ENCODE results near the gene PDK1. TPM values are rescaled to one million over a fixed set of nuclear protein-coding genes. Genes with fewer than 3 reads are reported as not detected.
"Not testable (repeated sequence)": the region's sequence is repeated elsewhere in the genome, so short reads cannot be mapped to it uniquely, and the experiment has no call there.

Gene PDK1
- total RNA-seq, 4 donors from 2014 or later = 10.3 to 21.4 (median 16.7) TPM

- Histone ChIP-seq H3K27ac (no peak overlapping the region), H3K36me3 (no peaks in the 10 kb centered on the region), H3K9me3 (peaks cover 0 to 12% (median 3%) of the 10 kb centered on the region in 3 donors), H3K4me1 (no peaks in the 10 kb centered on the region), H3K27me3 (no peaks in the 10 kb centered on the region), H3K4me3 (no peak overlapping the region)
- 90% methylated on average over 2 of the region's 2 CpGs for WGBS, 2 donors
- no peak for DNase-seq
- intact Hi-C loops (cut with DNase I) = no loop called here
- TF ChIP-seq POLR2A (IDR thresholded peaks at IDR 0.05) = no peak
- no peak for TF ChIP-seq CTCF (IDR thresholded peaks at IDR 0.05)
Measured at GRCh38 chr2:172531309-172531708, 24.6 kb upstream of the PDK1 start.

DNA sequence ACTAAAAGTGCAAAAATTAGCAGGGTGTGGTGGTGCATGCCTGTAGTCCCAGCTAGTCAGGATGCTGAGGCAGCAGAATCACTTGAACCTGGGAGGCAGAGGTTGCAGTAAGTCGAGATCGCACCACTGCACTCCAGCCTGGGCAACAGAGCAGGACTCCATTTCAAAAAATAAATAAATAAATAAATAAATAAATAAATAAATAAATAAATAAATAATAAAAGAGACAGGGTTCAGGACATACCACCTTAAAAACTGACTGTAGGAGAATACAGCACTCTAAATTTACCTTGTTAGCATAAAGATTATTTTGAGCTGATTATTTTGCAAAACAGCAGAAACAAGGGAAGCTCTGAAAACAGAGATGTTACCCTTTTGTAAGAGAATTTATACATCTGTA lies 23.4 kb upstream of the PDK1 start:
- H3K4me1 ChIP-seq; H3K27me3 ChIP-seq; H3K27ac ChIP-seq; H3K9me3 ChIP-seq; DNase-seq; H3K4me3 ChIP-seq; H3K36me3 ChIP-seq; intact Hi-C loops (cut with DNase I): not testable (repeated sequence)
- 95 to 100% methylated on average over 2 of the region's 2 CpGs for WGBS, 2 donors

GRCh38 chr2:172533687-172534086 lies 22.2 kb upstream of the PDK1 start:
- Histone ChIP-seq H3K27me3 (no peaks in the 10 kb centered on the region), H3K9me3 (peaks cover 0 to 8% (median 0%) of the 10 kb centered on the region in 3 donors), H3K4me3 (no peak overlapping the region), H3K4me1 (no peaks in the 10 kb centered on the region), H3K27ac (no peak overlapping the region), H3K36me3 (no peaks in the 10 kb centered on the region)
- TF ChIP-seq POLR2A (IDR thresholded peaks at IDR 0.05) (no peak), CTCF (IDR thresholded peaks at IDR 0.05) (no peak)
- WGBS, 2 donors = 100% methylated on average over 1 of the region's 1 CpG
- intact Hi-C loops (cut with DNase I) = no loop called here
- no peak for DNase-seq

- no peaks in the 10 kb centered on the region for H3K27me3 ChIP-seq
- TF ChIP-seq CTCF (IDR thresholded peaks at IDR 0.05) (no peak), POLR2A (IDR thresholded peaks at IDR 0.05) (no peak)
- H3K9me3 ChIP-seq = peaks cover 0 to 8% (median 0%) of the 10 kb centered on the region in 3 donors
- DNase-seq = no peak
- intact Hi-C loops (cut with DNase I) = no loop called here
- no peak overlapping the region for H3K4me3 ChIP-seq
- no peaks in the 10 kb centered on the region for H3K36me3 ChIP-seq
- WGBS, 2 donors = 87 to 94% methylated on average over 3 of the region's 3 CpGs
- H3K27ac ChIP-seq = no peak overlapping the region
- H3K4me1 ChIP-seq = no peaks in the 10 kb centered on the region
Measured at GRCh38 chr2:172535119-172535518, 20.8 kb upstream of the PDK1 start.

DNA sequence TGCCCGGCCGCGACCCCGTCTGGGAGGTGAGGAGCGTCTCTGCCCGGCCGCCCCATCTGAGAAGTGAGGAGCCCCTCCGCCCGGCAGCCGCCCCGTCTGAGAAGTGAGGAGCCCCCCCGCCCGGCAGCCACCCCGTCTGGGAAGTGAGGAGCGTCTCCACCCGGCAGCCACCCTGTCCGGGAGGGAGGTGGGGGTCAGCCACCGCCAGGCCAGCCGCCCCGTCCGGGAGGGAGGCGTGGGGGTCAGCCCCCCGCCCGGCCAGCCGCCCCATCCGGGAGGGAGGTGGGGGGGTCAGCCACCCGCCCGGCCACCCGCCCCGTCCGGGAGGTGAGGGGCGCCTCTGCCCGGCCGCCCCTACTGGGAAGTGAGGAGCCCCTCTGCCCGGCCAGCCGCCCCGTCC lies 18.0 kb upstream of the PDK1 start:
- H3K27ac ChIP-seq; intact Hi-C loops (cut with DNase I); H3K27me3 ChIP-seq; H3K36me3 ChIP-seq; H3K4me3 ChIP-seq; H3K9me3 ChIP-seq; H3K4me1 ChIP-seq; DNase-seq: not testable (repeated sequence)
- WGBS, 2 donors = no CpG with 5 or more reads among the region's 37 CpGs

GRCh38 chr2:172539767-172540166 lies 16.1 kb upstream of the PDK1 start:
- intact Hi-C loops (cut with DNase I) = no loop called here
- Histone ChIP-seq H3K4me1 (no peaks in the 10 kb centered on the region), H3K27me3 (peaks cover 0 to 3% (median 0%) of the 10 kb centered on the region in 4 donors), H3K9me3 (no peaks in the 10 kb centered on the region), H3K27ac (no peak overlapping the region), H3K36me3 (no peaks in the 10 kb centered on the region), H3K4me3 (no peak overlapping the region)
- TF ChIP-seq CTCF (IDR thresholded peaks at IDR 0.05) = no peak
- TF ChIP-seq POLR2A (IDR thresholded peaks at IDR 0.05) = no peak
- 76 to 79% methylated on average over 4 of the region's 4 CpGs for WGBS, 2 donors
- DNase-seq = no peak
